DND-41 (cell line): Measurements from ENCODE around the gene SPECC1.
"Not testable (repeated sequence)": the region's sequence is repeated elsewhere in the genome, so short reads cannot be mapped to it uniquely, and the experiment has no call there.

Experiments used
- CTCF ChIP-seq: IDR thresholded peaks from 2 replicates; pipeline ENCODE4 v1.5.1; 2012; ENCODE audit warnings: borderline replicate concordance, low read length, moderate library complexity, mild to moderate bottlenecking; ENCODE audit not compliant: poor library complexity, severe bottlenecking; ENCODE audit errors: extremely low read depth
- EZH2 ChIP-seq: IDR thresholded peaks from 3 replicates; pipeline ENCODE4 v1.6.1; 2012; ENCODE audit warnings: borderline replicate concordance, low read depth, mild to moderate bottlenecking, moderate library complexity, low read length, inconsistent platforms; ENCODE audit not compliant: severe bottlenecking

- not testable (repeated sequence) for TF ChIP-seq EZH2, CTCF
These were observed 230.6 kb downstream of the SPECC1 start for GRCh38 chr17:20239776-20240175.
